Stimulated activated CD8-positive, alpha-beta memory T cell treated with anti-CD3 and anti-CD28 coated beads, Interleukin-15, amount 100 ng/mL, for 4 hours (primary cell): ENCODE results near the gene GMDS.
"Not testable (repeated sequence)": the region's sequence is repeated elsewhere in the genome, so short reads cannot be mapped to it uniquely, and the experiment has no call there.

Source experiments
- DNase-seq, 2 donors: peaks; one replicate each; pipeline ENCODE4 v3.0.0-alpha.2; 2020; ENCODE audit warnings: low read depth in 2 of 2

Gene GMDS

GRCh38 chr6:1686117-1687098 lies 559.0 kb downstream of the GMDS start:
- no peak for DNase-seq

GRCh38 chr6:1679688-1680068 lies 565.7 kb downstream of the GMDS start:
- no peak for DNase-seq

DNA sequence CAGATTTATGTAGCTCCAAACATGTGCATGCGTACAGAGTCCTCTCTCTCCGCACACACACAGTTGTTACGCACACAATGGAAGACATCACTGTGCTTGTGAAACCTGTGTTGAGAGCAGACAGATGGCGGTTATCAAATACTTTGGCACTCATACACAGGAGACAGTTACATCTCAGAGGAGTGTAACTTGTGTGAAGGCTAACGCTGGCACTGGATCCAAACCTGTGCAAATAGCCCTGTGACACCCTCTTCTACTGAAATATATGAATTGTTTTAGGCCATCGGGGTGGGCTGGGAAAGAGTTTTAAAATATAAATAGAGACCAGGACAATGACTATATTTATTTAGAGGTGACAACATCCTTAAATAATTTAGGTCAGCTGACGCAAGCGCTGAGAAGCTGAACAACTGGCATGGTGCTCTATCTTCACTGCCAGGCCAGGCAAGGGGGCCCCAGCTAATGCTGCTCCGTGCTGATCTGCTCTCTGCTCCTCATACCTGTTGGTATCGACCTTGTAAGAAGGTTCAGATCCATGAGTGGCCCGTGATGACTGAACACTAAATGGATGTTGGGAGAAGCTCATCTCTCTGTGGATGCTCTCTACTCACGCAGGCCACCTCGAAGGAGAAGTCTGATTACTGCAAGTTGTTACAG lies 566.2 kb downstream of the GMDS start:
- DNase-seq: no peak

DNA sequence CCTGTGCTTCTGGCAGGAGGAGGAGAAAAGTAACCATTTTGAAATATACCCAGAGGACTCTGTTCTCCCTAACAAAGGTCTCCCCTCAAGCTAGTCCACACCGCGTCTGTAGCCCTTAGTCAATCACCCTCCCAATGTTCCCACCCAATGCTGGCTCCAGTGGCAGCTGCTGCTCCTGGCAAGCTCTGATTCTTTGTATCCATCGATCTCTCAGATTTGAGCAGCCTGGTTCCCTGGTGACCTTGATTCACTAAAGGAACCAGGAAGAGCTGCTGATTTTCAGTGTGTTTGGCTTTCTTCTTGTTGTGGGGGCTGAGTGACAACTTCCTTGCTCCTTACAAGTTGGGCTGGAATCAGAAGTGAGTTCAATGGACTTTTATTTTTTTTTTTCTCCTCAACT lies 567.2 kb downstream of the GMDS start:
- DNase-seq: no peak

DNA sequence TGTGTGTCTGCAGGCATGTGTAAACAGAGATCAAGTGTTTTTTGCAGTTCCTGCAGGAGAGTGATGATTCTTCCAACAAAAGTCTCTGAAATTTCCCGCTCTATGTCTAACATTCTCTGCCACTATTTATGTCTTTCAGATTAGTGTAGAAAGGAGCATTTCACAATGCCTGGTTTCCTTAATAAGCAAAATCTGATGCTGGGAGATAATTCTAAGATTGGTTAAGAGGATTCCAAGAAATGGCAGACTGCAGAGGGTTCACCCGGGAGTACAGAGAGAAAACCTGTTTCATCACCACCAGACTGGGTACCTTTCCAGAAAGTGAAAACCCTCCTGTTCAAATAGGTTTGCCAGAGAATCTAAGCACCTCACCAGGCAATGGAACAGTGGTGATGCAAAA lies 573.0 kb downstream of the GMDS start:
- DNase-seq: no peak

DNA sequence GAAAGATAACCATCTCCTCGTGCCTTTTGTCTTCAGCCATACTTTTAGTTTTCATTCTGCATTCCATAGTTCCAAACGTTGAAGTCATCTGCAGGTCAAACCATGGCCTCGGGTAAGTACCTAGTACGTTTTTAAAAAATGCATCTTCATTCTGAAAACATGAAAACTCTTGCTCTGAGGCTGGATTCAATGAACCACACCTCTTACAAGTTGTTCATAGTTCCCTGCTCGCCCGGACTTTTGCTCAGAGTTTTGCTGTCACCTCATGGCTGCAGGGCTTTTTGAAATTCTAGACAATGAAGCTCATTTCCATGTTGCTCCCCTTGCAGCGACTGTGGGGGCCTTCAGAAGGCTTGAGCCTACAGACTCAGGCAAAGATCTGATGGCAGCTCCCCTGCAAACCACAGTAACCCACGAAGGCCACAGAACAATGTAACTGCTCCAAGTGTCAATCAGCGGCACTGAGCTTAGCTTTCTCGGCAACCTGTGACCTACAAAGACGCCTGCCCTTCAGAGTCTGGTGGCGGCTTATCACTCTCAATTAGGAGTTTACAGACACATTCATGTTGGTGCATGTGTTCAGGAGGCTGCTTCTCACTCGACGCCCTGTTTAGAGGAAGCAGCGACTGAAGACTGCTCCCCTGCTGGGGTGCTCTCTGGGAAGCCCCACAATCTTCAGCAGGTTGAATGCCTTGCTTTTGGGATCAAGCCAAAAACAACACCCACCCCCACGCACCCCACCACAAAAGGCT lies 574.5 kb downstream of the GMDS start:
- DNase-seq: no peak

GRCh38 chr6:1669996-1670395 lies 575.4 kb downstream of the GMDS start:
- no peak for DNase-seq

- not testable (repeated sequence) for DNase-seq
Observed at GRCh38 chr6:1668456-1668855, 576.9 kb downstream of the GMDS start.

- DNase-seq: no peak
Observed at GRCh38 chr6:1667805-1668175, 577.6 kb downstream of the GMDS start.

GRCh38 chr6:1667012-1667804 lies 578.2 kb downstream of the GMDS start:
- DNase-seq: no peak

- DNase-seq: no peak
Observed at GRCh38 chr6:1665214-1665613, 580.2 kb downstream of the GMDS start.

- no peak for DNase-seq
Observed at GRCh38 chr6:1664329-1664728, 581.1 kb downstream of the GMDS start.

GRCh38 chr6:1663511-1663910 lies 581.9 kb downstream of the GMDS start:
- no peak for DNase-seq

DNA sequence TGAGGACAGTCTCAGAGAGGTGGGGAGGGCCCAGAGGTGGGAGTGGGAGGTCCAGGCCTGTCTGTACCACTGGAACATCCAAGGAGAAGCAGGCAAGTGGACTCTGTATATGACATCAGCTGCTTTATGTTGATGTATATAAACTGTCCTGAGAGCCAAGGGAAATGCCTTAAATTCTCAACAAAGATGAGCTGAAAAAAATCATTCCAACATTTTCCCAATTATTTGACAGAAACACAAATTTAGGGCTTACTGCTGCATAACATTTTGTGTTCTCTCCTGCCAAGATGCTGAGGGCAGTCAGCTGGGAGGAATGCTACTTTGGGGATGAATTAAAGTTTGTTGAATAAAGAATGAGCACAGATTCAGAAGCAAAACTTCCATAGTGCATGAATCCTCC lies 582.9 kb downstream of the GMDS start:
- DNase-seq: no peak

DNA sequence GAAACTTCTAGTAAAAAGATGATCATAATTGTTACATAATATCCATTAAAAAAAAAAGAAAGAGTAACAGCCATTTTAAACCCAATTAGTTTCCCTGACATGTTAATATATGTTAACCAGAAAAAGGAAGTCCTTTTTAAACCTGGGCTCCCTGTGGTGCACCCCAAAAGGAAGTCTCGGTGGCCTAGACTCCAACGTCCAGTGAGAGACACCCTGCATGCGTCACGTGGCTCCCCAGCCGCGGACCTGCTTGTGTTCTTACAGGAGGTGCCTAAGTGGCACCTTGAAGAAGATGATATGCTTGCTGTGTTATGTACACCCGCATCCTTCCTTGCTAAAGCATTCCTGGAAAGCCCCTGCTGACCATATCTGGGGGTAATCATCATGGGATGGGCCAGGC lies 585.6 kb downstream of the GMDS start:
- DNase-seq: no peak

GRCh38 chr6:1658212-1659005 lies 587.0 kb downstream of the GMDS start:
- no peak for DNase-seq

GRCh38 chr6:1657771-1658165 lies 587.6 kb downstream of the GMDS start:
- DNase-seq: no peak

GRCh38 chr6:1657116-1657770 lies 588.2 kb downstream of the GMDS start:
- DNase-seq: no peak

GRCh38 chr6:1654054-1654453 lies 591.4 kb downstream of the GMDS start:
- DNase-seq: no peak

GRCh38 chr6:1652842-1653241 lies 592.6 kb downstream of the GMDS start:
- no peak for DNase-seq
